H1 (cell line): Measurements from ENCODE around the gene YBX2. TPM values are rescaled to one million over a fixed set of nuclear protein-coding genes. Genes with fewer than 3 reads are reported as not detected.

Experiments used
- CTCF ChIA-PET: fragments of 300-600 bp; sonication (Branson Sonifier 250); formaldehyde crosslinking; loops from one replicate; lab custom pipeline; 2021; ENCODE audit not compliant: partially characterized antibody; lab: Charles Lee
- POLR2A ChIA-PET: fragments of 300-600 bp; sonication (Branson Sonifier 250); formaldehyde crosslinking; loops from one replicate; lab custom pipeline; 2021; ENCODE audit warnings: inconsistent platforms; ENCODE audit not compliant: partially characterized antibody; lab: Charles Lee
- DNase-seq, 2 experiments: peaks; one replicate each; pipeline versions ENCODE4 v3.0.0 to v3.0.0-alpha.2; 2010 to 2022; ENCODE audit warnings: low spot score in 2 of 2, low read depth in 1 of 2, mixed read lengths in 1 of 2
- FAIRE-seq: peaks from 2 replicates; lab custom pipeline; 2011; peaks lifted over from hg19 to GRCh38; lab: Jason Lieb, UNC
- H2AFZ ChIP-seq: 2 replicates; pipeline ENCODE4 v1.8.1; 2012; ENCODE audit warnings: low read length, inconsistent platforms
- H2AK5ac ChIP-seq: 2 replicates; pipeline ENCODE4 v1.6.1; 2013; ENCODE audit warnings: low read depth, low read length
- H2BK120ac ChIP-seq: replicated peaks from 2 replicates; pipeline ENCODE3; 2013; ENCODE audit warnings: low read depth, low read length, inconsistent platforms
- H2BK12ac ChIP-seq: 2 replicates; pipeline ENCODE4 v1.6.1; 2013; ENCODE audit warnings: low read depth, low read length
- H2BK15ac ChIP-seq: 2 replicates; pipeline ENCODE4 v1.6.1; 2013; ENCODE audit warnings: low read length
- H2BK20ac ChIP-seq: 2 replicates; pipeline ENCODE4 v1.6.1; 2013; ENCODE audit warnings: low read length
- H2BK5ac ChIP-seq: 2 replicates; pipeline ENCODE4 v1.6.1; 2013; ENCODE audit warnings: low read depth, low read length
- H3K14ac ChIP-seq: 2 replicates; pipeline ENCODE4 v1.6.1; 2013; ENCODE audit warnings: inconsistent platforms; ENCODE audit not compliant: insufficient read length
- H3K18ac ChIP-seq: 2 replicates; pipeline ENCODE4 v1.6.1; 2013; ENCODE audit warnings: low read length; ENCODE audit errors: extremely low read depth
- H3K23ac ChIP-seq: 2 replicates; pipeline ENCODE4 v1.6.1; 2013; ENCODE audit warnings: inconsistent platforms; ENCODE audit not compliant: insufficient read length
- H3K23me2 ChIP-seq: 2 replicates; pipeline ENCODE4 v1.6.1; 2013; ENCODE audit warnings: low read depth, low read length
- H3K27ac ChIP-seq: 2 replicates; pipeline ENCODE4 v1.6.1; 2011; ENCODE audit warnings: low read depth, low read length, inconsistent platforms
- H3K27me3 ChIP-seq, 4 experiments: replicated peaks in 1 of 4; 1 replicate in 1 of 4; 2 replicates in 3 of 4; pipeline versions ENCODE4 v1.6.1 to v1.8.1; 2011 to 2013; ENCODE audit warnings: low read length in 3 of 4, mild to moderate bottlenecking in 3 of 4, inconsistent platforms in 2 of 4, mixed read lengths in 2 of 4, moderate library complexity in 1 of 4; ENCODE audit not compliant: control insufficient read depth in 3 of 4, insufficient read depth in 3 of 4; ENCODE audit errors: extremely low read depth in 1 of 4
- H3K36me3 ChIP-seq, 4 experiments: 2 replicates each; pipeline versions ENCODE4 v1.6.1 to v1.8.1; 2011 to 2013; ENCODE audit warnings: mild to moderate bottlenecking in 4 of 4, low read length in 3 of 4, moderate library complexity in 2 of 4, control low read depth in 1 of 4, inconsistent platforms in 1 of 4; ENCODE audit not compliant: insufficient read depth in 4 of 4, control insufficient read depth in 2 of 4
- H3K4ac ChIP-seq: replicated peaks from 2 replicates; pipeline ENCODE3; 2013; ENCODE audit warnings: low read length, low read depth, mixed read lengths, inconsistent platforms; ENCODE audit not compliant: insufficient read length
- H3K4me1 ChIP-seq, 4 experiments: replicated peaks in 1 of 4; 1 replicate in 1 of 4; 2 replicates in 3 of 4; pipeline versions ENCODE4 v1.6.1 to v1.8.1; 2011 to 2013; ENCODE audit warnings: low read length in 3 of 4, inconsistent platforms in 2 of 4, mixed read lengths in 1 of 4; ENCODE audit not compliant: insufficient read depth in 4 of 4, control insufficient read depth in 3 of 4
- H3K4me2 ChIP-seq, 2 experiments: 2 replicates each; pipeline versions ENCODE4 v1.6.1 to v1.8.1; 2011 to 2013; ENCODE audit warnings: low read depth in 2 of 2, low read length in 2 of 2, control low read depth in 1 of 2, inconsistent platforms in 1 of 2, mild to moderate bottlenecking in 1 of 2; ENCODE audit not compliant: insufficient read depth in 1 of 2
- H3K4me3 ChIP-seq, 4 experiments: fragments of 200-600, 300-600 bp in 1 of 4; sonication (generic), shearing (Covaris generic), sonication (Bioruptor Twin) in 1 of 4; 2 replicates each; pipeline versions ENCODE4 v1.5.1 to v1.8.1; 2011 to 2016; ENCODE audit warnings: low read length in 4 of 4, low read depth in 3 of 4, control low read depth in 2 of 4, inconsistent platforms in 2 of 4, mild to moderate bottlenecking in 2 of 4, mixed read lengths in 1 of 4, moderate library complexity in 1 of 4; ENCODE audit not compliant: insufficient read depth in 2 of 4; ENCODE audit errors: extremely low read depth in 1 of 4
- H3K56ac ChIP-seq: replicated peaks from 2 replicates; pipeline ENCODE3; 2013; ENCODE audit warnings: low read depth, mild to moderate bottlenecking, mixed read lengths, low read length, inconsistent platforms; ENCODE audit not compliant: insufficient read length
- H3K79me1 ChIP-seq: 2 replicates; pipeline ENCODE4 v1.6.1; 2013; ENCODE audit warnings: low read depth, low read length, control low read depth
- H3K79me2 ChIP-seq, 2 experiments: 2 replicates each; pipeline versions ENCODE4 v1.6.1 to v1.8.1; 2012 to 2013; ENCODE audit warnings: low read length in 2 of 2, mild to moderate bottlenecking in 2 of 2, inconsistent platforms in 1 of 2; ENCODE audit not compliant: insufficient read depth in 2 of 2, control insufficient read depth in 1 of 2
- H3K9ac ChIP-seq, 4 experiments: replicated peaks in 1 of 4; 1 replicate in 1 of 4; 2 replicates in 3 of 4; pipeline versions ENCODE4 v1.6.1 to v1.8.1; 2011 to 2013; ENCODE audit warnings: low read depth in 3 of 4, low read length in 3 of 4, control low read depth in 2 of 4, mild to moderate bottlenecking in 2 of 4, moderate library complexity in 2 of 4, inconsistent platforms in 1 of 4; ENCODE audit errors: extremely low read depth in 1 of 4
- H3K9me3 ChIP-seq, 2 experiments: 2 replicates each; pipeline versions ENCODE4 v1.6.1 to v1.8.1; 2012 to 2013; ENCODE audit warnings: mild to moderate bottlenecking in 2 of 2, moderate library complexity in 2 of 2, control low read depth in 1 of 2, inconsistent platforms in 1 of 2, low read depth in 1 of 2, low read length in 1 of 2, mixed read lengths in 1 of 2; ENCODE audit not compliant: insufficient read depth in 2 of 2
- H4K20me1 ChIP-seq, 2 experiments: replicated peaks in 1 of 2; 2 replicates each; pipeline versions ENCODE3 to v1.8.1; 2011 to 2013; ENCODE audit warnings: inconsistent platforms in 2 of 2, low read length in 2 of 2, mild to moderate bottlenecking in 1 of 2; ENCODE audit not compliant: insufficient read depth in 2 of 2, control insufficient read depth in 1 of 2
- H4K5ac ChIP-seq: 2 replicates; pipeline ENCODE4 v1.6.1; 2013; ENCODE audit warnings: low read length, low read depth, mixed read lengths, inconsistent platforms; ENCODE audit not compliant: insufficient read length
- H4K8ac ChIP-seq: 2 replicates; pipeline ENCODE4 v1.8.0; 2013; ENCODE audit warnings: mild to moderate bottlenecking, moderate library complexity, low read length, inconsistent platforms; ENCODE audit not compliant: insufficient read depth; ENCODE audit errors: extremely low read depth
- H4K91ac ChIP-seq: replicated peaks from 2 replicates; pipeline ENCODE3; 2013; ENCODE audit warnings: low read length, mixed read lengths, inconsistent platforms; ENCODE audit not compliant: insufficient read length
- CBX5 ChIP-seq: fragments of 300-800, 300-1000 bp; sonication (generic); IDR thresholded peaks from 2 replicates; pipeline ENCODE4 v1.7.1; 2016; ENCODE audit warnings: antibody characterized with exemption, low read length, low read depth
- WGBS, 2 experiments: shearing (Covaris generic) in 1 of 2; methylation state at CpG; one replicate each; pipeline versions ENCODE4 v1.1.6 to v1.1.7; 2013 to 2015; ENCODE audit warnings: low lambda C conversion rate in 2 of 2, mixed read lengths in 2 of 2, inconsistent platforms in 1 of 2, low coverage in 1 of 2, missing lambda C conversion rate in 1 of 2; ENCODE audit not compliant: insufficient replicate concordance in 2 of 2, insufficient coverage in 1 of 2, insufficient read length in 1 of 2; ENCODE audit errors: extremely low coverage in 1 of 2, missing lambda C conversion rate in 1 of 2; 5-methylcytosine and 5-hydroxymethylcytosine counted together
- polyA plus RNA-seq, 7 experiments: library from polyadenylated mRNA; depleted of rRNA in 3 of 7; stranded (reverse) in 5 of 7; unstranded in 2 of 7; fragments of >200 nt in 5 of 7; fragments of 200-250 nt in 2 of 7; gene quantifications; 1 replicate in 5 of 7; 2 replicates in 1 of 7; 4 replicates in 1 of 7; pipeline versions ENCODE4 v1.2.1 to v1.2.3, GENCODE V29; 2011 to 2013; ENCODE audit warnings: missing spikeins in 2 of 7, mixed read lengths in 2 of 7
- total RNA-seq: library from RNA; stranded (reverse); fragmentation: NEBNext Ultra II Directional; extraction: Animal tissue kit (Norgen Biotek cat#: 25700); gene quantifications from 2 replicates; pipeline ENCODE4 v1.2.1, GENCODE V29; 2021

YBX2 gene
- total and polyA plus RNA-seq, 2 of the 8 experiments (the other 6 are each of a cell fraction or from before 2014, with no cell fraction given) = 19.2 to 30.5 TPM

- H3K14ac ChIP-seq = no peak overlapping the region
- TF ChIP-seq CBX5 = no peak
- TF ChIP-seq, all 59 proteins: peak for 0
- Histone ChIP-seq H4K20me1 (peaks cover 2 to 22% of the 10 kb centered on the region in 2 experiments), H3K4me1 (no peaks in the 10 kb centered on the region), H2BK5ac (no peak overlapping the region), H4K91ac (no peak overlapping the region), H4K5ac (no peak overlapping the region), H2BK120ac (no peak overlapping the region), H2AFZ (no peak overlapping the region), H3K18ac (no peak overlapping the region), H3K79me2 (no peaks in the 10 kb centered on the region), H4K8ac (no peak overlapping the region; the same call in 1 of the 2 replicates), H3K4ac (no peak overlapping the region), H3K27me3 (no peaks in the 10 kb centered on the region), H3K4me2 (no peak overlapping the region), H3K9me3 (no peaks in the 10 kb centered on the region), H2BK20ac (no peak overlapping the region), H3K79me1 (no peaks in the 10 kb centered on the region; the same call in 1 of the 2 replicates), H3K23me2 (no peaks in the 10 kb centered on the region), H3K56ac (no peak overlapping the region), H3K23ac (no peak overlapping the region), H2AK5ac (no peak overlapping the region), H2BK15ac (no peak overlapping the region), H3K27ac (no peak overlapping the region), H2BK12ac (no peak overlapping the region), H3K4me3 (no peak overlapping the region), H3K9ac (no peak overlapping the region), H3K36me3 (peaks cover 32 to 65% (median 54%) of the 10 kb centered on the region in 4 experiments)
- ChIA-PET CTCF (interaction anchor here (0.6 to 3.8 kb wide), 11 partner anchors 8 to 546 kb away, joined by 3 to 24 read pairs (median 5); partner anchors contain the start of genes ACAP1, KCTD11 and TMEM95), POLR2A (interaction anchor here (0.9 to 13.4 kb wide), 4 partner anchors 8 to 107 kb away, joined by 3 to 223 read pairs (median 3); partner anchors contain the start of gene GPS2)
- DNase-seq (no peak), FAIRE-seq (no peak)
- WGBS, 2 experiments = 97% methylated on average over 10 of the region's 15 CpGs; no CpG with 5 or more reads in 1 of the 2 experiments
Measured at GRCh38 chr17:7321466-7321865, 27.0 kb upstream of the YBX2 start.
